MM.1S (cell line): ENCODE data around the gene DAB2IP.

Experiments used
- DNase-seq: peaks from one replicate; pipeline ENCODE4 v3.0.0-alpha.2; 2015
- H2AFZ ChIP-seq: fragments of 300-600 bp; sonication (generic); 2 replicates; pipeline ENCODE4 v1.6.0; 2016; ENCODE audit warnings: antibody characterized with exemption, low read length
- H3F3A ChIP-seq: fragments of 300-600 bp; sonication (generic); 2 replicates; pipeline ENCODE4 v1.6.1; 2016; ENCODE audit warnings: mild to moderate bottlenecking, antibody characterized with exemption, low read length, moderate library complexity, mixed read lengths; ENCODE audit not compliant: insufficient read depth
- H3K27ac ChIP-seq: fragments of 300-600 bp; sonication (generic); 2 replicates; pipeline ENCODE4 v1.5.1; 2016; ENCODE audit warnings: mild to moderate bottlenecking, low read length
- H3K27me3 ChIP-seq: fragments of 300-600 bp; sonication (generic); replicated peaks from 2 replicates; pipeline ENCODE4 v1.6.0; 2016; ENCODE audit warnings: low read length; ENCODE audit not compliant: insufficient read depth
- H3K36me3 ChIP-seq: fragments of 300-600 bp; sonication (generic); replicated peaks from 2 replicates; pipeline ENCODE4 v1.6.1; 2016; ENCODE audit warnings: mild to moderate bottlenecking, low read length, mixed read lengths; ENCODE audit not compliant: insufficient read depth
- H3K4me1 ChIP-seq: fragments of 300-600 bp; sonication (generic); 2 replicates; pipeline ENCODE4 v1.6.1; 2016; ENCODE audit warnings: low read length, mixed read lengths
- H3K4me2 ChIP-seq: fragments of 300-600 bp; sonication (generic); 2 replicates; pipeline ENCODE4 v1.6.0; 2016; ENCODE audit warnings: low read depth, low read length
- H3K4me3 ChIP-seq: fragments of 300-600 bp; sonication (generic); 2 replicates; pipeline ENCODE4 v1.5.1; 2016; ENCODE audit warnings: low read length, mixed read lengths
- H3K79me2 ChIP-seq: fragments of 300-600 bp; sonication (generic); 2 replicates; pipeline ENCODE4 v1.6.1; 2016; ENCODE audit warnings: mixed run types, low read length, mixed read lengths
- H3K9ac ChIP-seq: fragments of 300-600 bp; sonication (generic); 2 replicates; pipeline ENCODE4 v1.6.1; 2016; ENCODE audit warnings: low read length, mixed read lengths
- H3K9me2 ChIP-seq: fragments of 300-600 bp; sonication (generic); replicated peaks from 2 replicates; pipeline ENCODE4 v1.6.1; 2016; ENCODE audit warnings: mild to moderate bottlenecking, low read length, mixed read lengths; ENCODE audit not compliant: insufficient read depth
- H3K9me3 ChIP-seq: fragments of 300-600 bp; sonication (generic); replicated peaks from 2 replicates; pipeline ENCODE4 v1.6.1; 2016; ENCODE audit warnings: mild to moderate bottlenecking, low read length, mixed read lengths; ENCODE audit not compliant: insufficient read depth
- H4K20me1 ChIP-seq: fragments of 300-600 bp; sonication (generic); 2 replicates; pipeline ENCODE4 v1.6.1; 2016; ENCODE audit warnings: mild to moderate bottlenecking, low read length, moderate library complexity, mixed read lengths; ENCODE audit not compliant: insufficient read depth
- EZH2 ChIP-seq: fragments of 300-600 bp; sonication (generic); optimal IDR thresholded peaks from 2 replicates; pipeline ENCODE3; 2017; ENCODE audit warnings: low read depth, mild to moderate bottlenecking, antibody characterized with exemption, low read length, mixed read lengths
- EZH2phosphoT487 ChIP-seq: fragments of 300-600 bp; sonication (generic); IDR thresholded peaks from 2 replicates; pipeline ENCODE4 v1.6.1; 2018; ENCODE audit warnings: antibody characterized with exemption, low read length
- TF ChIP-seq, protein P1 (sequence below): fragments of 300-600 bp; sonication (generic); IDR thresholded peaks from 2 replicates; pipeline ENCODE4 v1.5.1; 2016; ENCODE audit warnings: antibody characterized with exemption, low read length, mixed read lengths

Gene DAB2IP

GRCh38 chr9:121808781-121809180 is 157.3 kb downstream of the DAB2IP start:
- Histone ChIP-seq H3K79me2 (no peaks in the 10 kb centered on the region), H3K4me2 (no peak overlapping the region), H4K20me1 (no peaks in the 10 kb centered on the region), H3K27ac (no peak overlapping the region), H2AFZ (no peak overlapping the region), H3K9me2 (no peaks in the 10 kb centered on the region), H3K27me3 (no peaks in the 10 kb centered on the region), H3K4me3 (no peak overlapping the region), H3K9ac (no peak overlapping the region), H3K36me3 (no peaks in the 10 kb centered on the region), H3K9me3 (no peaks in the 10 kb centered on the region), H3K4me1 (no peaks in the 10 kb centered on the region), H3F3A (no peaks in the 10 kb centered on the region)
- DNase-seq, result no peak
- TF ChIP-seq, protein P1, sequence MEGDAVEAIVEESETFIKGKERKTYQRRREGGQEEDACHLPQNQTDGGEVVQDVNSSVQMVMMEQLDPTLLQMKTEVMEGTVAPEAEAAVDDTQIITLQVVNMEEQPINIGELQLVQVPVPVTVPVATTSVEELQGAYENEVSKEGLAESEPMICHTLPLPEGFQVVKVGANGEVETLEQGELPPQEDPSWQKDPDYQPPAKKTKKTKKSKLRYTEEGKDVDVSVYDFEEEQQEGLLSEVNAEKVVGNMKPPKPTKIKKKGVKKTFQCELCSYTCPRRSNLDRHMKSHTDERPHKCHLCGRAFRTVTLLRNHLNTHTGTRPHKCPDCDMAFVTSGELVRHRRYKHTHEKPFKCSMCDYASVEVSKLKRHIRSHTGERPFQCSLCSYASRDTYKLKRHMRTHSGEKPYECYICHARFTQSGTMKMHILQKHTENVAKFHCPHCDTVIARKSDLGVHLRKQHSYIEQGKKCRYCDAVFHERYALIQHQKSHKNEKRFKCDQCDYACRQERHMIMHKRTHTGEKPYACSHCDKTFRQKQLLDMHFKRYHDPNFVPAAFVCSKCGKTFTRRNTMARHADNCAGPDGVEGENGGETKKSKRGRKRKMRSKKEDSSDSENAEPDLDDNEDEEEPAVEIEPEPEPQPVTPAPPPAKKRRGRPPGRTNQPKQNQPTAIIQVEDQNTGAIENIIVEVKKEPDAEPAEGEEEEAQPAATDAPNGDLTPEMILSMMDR, result no peak
- TF ChIP-seq EZH2phosphoT487 (no peak), EZH2 (no peak)

- Histone ChIP-seq H4K20me1 (no peaks in the 10 kb centered on the region), H3K9ac (no peak overlapping the region), H3K27ac (no peak overlapping the region), H2AFZ (no peak overlapping the region), H3K36me3 (no peaks in the 10 kb centered on the region), H3K4me2 (no peak overlapping the region), H3K4me3 (no peak overlapping the region), H3K9me2 (no peaks in the 10 kb centered on the region), H3K9me3 (no peaks in the 10 kb centered on the region), H3F3A (no peaks in the 10 kb centered on the region), H3K79me2 (no peaks in the 10 kb centered on the region), H3K27me3 (no peaks in the 10 kb centered on the region), H3K4me1 (no peaks in the 10 kb centered on the region)
- DNase-seq, result no peak
- TF ChIP-seq EZH2phosphoT487 (no peak), EZH2 (no peak)
- TF ChIP-seq, protein P1, result no peak
These were observed 158.1 kb downstream of the DAB2IP start for GRCh38 chr9:121809356-121810050.

GRCh38 chr9:121810489-121810888 is 159.1 kb downstream of the DAB2IP start:
- no peak for TF ChIP-seq EZH2
- no peak for TF ChIP-seq EZH2phosphoT487
- TF ChIP-seq, protein P1, result no peak
- Histone ChIP-seq H3K27ac (no peak overlapping the region), H4K20me1 (no peaks in the 10 kb centered on the region), H3F3A (no peaks in the 10 kb centered on the region), H3K27me3 (no peaks in the 10 kb centered on the region), H2AFZ (no peak overlapping the region), H3K79me2 (no peaks in the 10 kb centered on the region), H3K36me3 (no peaks in the 10 kb centered on the region), H3K4me1 (no peaks in the 10 kb centered on the region), H3K9ac (no peak overlapping the region), H3K4me2 (no peak overlapping the region), H3K9me3 (no peaks in the 10 kb centered on the region), H3K4me3 (no peak overlapping the region), H3K9me2 (no peaks in the 10 kb centered on the region)
- no peak for DNase-seq
